ENCODE data around the gene NPEPPS. TPM values are rescaled to one million over a fixed set of nuclear protein-coding genes. Genes with fewer than 3 reads are reported as not detected.
"Not testable (repeated sequence)": the region's sequence is repeated elsewhere in the genome, so short reads cannot be mapped to it uniquely, and the experiment has no call there.

The NPEPPS gene
- polyA plus RNA-seq, 5 donors, result 122 to 226 (median 172) TPM

- not testable (repeated sequence) for DNase-seq
Measured at GRCh38 chr17:47554733-47555132, 23.8 kb downstream of the NPEPPS start.

GRCh38 chr17:47556108-47556507, 25.2 kb downstream of the NPEPPS start:
- not testable (repeated sequence) for DNase-seq

DNA sequence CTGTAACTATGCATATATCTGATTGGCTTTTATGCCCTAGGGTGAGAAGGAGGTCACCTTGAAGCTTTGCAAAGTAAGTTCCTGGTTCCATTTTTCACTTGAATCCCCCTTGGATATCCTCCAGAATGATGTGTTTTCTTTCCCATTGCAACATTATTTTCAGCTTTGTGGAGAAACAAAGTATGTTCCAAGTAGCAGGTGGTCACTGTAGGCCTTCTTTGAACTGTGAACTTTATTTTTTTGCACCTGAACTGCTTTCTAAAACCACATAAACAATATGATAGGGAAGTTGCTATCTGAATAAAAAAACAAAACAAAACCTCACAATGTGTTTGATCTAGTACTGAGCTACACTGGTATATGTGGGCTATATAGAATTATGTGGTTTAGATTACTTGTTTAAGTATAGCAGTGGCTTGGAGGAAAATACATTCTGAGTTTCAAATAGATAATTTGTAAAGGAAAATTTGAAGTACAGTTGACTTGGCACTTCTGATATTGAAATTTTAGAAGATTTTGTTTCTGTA, 29.7 kb downstream of the NPEPPS start:
- not testable (repeated sequence) for DNase-seq

DNA sequence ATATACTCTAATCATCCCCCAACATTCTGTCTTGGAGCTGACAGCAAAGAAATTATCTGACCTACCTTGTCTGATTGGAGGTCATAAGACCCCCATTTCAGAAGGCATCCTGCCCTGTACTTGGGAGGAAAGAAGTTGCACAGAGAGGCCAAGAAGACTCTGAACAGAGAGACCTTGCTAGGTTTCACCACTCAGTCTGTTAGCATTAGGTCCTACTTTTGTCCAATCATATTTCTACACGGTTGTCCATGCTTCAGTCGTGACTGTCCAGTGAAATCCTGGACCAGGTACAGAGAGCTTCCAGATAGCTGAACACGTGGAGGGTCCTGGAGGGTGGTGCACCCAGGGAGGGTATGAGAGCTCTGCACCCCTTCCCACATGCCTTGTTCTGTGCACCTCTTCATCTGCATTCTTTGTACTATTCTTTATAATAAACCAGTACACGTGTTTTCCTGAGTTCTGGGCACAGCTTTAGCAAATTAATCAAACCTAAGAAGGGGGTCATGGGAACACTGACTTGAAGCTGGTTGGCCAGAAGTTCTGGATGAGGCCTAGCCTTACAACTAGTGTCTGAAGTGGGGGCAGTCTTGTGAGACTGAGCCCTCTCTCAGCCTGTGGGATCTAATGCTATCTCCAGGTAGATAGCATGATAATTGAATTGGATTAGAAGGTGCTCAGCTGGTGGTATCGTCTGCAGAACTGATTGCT, 30.9 kb downstream of the NPEPPS start:
- DNase-seq, result not testable (repeated sequence)

- DNase-seq, result not testable (repeated sequence)
Measured at GRCh38 chr17:47562406-47562705, 31.4 kb downstream of the NPEPPS start.

DNA sequence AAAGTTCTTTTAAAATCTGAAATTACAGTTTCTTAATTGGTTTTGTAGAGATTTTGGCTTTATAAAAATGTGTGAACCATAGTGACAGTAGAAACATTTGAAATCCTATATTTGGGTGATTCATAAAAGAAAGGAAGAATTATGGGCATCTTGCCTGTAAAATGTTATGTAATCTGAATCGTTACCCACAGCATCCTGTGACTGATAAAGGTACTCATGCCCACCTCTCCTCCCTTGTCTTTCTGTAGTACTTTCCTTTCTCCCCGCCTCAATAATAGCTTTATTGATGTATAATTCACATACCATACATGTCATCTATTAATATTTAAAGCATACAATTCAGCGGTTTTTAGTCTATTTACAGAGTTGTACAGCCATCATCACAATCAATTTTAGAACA, 36.4 kb downstream of the NPEPPS start:
- not testable (repeated sequence) for DNase-seq

GRCh38 chr17:47572561-47572960, 41.7 kb downstream of the NPEPPS start:
- not testable (repeated sequence) for DNase-seq

GRCh38 chr17:47582416-47582815, 51.5 kb downstream of the NPEPPS start:
- DNase-seq, result not testable (repeated sequence)

GRCh38 chr17:47586378-47587055, 55.6 kb downstream of the NPEPPS start:
- DNase-seq, result peak; percentile 33 to 34

GRCh38 chr17:47593522-47593921, 62.6 kb downstream of the NPEPPS start:
- not testable (repeated sequence) for DNase-seq

- no peak for DNase-seq
Measured at GRCh38 chr17:47603830-47604597, 73.1 kb downstream of the NPEPPS start.

- no peak for DNase-seq
Measured at GRCh38 chr17:47604598-47604927, 73.7 kb downstream of the NPEPPS start.

DNA sequence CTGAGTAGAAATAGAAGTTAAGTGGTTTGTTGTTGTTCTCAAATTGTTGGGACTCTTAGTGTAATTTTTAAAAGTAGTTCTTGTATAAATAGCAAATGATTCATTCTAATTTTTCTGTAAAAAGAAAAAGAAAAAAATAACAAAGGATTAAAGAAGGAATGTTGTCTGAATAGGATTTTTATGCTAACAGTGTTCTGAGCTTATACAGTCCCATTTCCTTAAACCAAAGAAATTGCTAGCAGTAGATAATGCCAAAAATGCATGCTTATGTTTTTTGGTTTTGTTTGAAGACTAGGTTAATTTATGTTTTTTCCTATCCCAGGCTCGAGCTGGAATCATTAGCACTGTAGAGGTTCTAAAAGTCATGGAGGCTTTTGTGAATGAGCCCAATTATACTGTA, 74.1 kb downstream of the NPEPPS start:
- no peak for DNase-seq

- no peak for DNase-seq
Measured at GRCh38 chr17:47607481-47607880, 76.6 kb downstream of the NPEPPS start.

GRCh38 chr17:47611372-47612350, 80.8 kb downstream of the NPEPPS start:
- DNase-seq, result no peak

GRCh38 chr17:47615766-47616424, 85.0 kb downstream of the NPEPPS start:
- DNase-seq, result peak; percentile 31 to 54

DNA sequence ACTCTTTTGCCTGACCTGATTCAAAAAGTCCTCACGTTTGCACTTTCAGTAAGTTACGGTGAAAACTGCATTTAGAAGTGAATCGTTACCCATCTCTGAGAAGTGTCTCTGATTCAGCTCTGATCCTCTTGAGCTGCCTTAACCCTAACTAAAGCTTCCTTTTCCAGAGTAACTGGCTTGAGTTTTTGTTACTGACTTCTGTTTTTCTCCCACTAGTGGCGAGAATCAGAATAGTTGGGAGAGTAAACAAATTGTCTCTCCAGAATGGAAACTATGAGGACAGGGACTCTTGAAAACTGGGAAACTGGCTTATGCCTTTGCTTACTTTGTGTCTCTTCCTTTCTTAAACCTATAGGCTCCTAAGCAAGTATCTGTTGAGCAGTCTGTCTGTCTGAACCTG, 87.5 kb downstream of the NPEPPS start:
- DNase-seq, result no peak

DNA sequence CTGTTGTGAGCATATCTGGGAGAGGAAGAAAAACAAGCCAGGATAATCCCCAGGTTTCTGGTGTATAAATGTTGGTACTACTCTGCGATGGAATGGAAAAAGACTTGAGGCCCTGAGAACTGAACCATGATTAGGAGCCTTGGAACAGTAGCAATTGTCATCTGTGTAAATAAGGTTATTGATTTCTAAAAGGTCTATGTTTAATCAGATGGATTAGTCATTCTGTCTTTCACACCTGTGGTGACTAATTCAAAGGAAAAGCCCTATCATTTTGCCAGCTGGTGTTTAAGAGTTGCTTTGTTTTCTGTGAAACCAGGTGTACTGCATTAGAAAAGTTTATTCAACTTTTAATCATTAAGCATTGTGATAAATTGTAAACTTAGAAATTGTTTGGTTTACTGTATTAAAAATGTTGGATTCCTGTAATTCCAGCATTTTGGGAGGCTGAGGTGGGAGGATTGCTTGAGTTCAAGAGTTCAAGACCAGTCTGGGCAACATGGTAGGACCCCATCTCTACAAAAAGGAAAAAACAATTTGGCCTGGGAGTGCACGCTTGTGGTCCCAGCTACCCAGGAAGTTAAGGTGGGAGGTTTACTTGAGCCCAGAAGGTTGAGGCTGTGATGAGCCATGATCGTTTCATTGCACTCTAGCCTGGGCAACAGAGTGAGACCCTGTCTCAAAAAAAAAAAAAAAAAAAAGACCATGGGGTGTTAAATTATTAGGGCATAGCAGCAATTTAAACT, 89.8 kb downstream of the NPEPPS start:
- DNase-seq, result no peak

DNA sequence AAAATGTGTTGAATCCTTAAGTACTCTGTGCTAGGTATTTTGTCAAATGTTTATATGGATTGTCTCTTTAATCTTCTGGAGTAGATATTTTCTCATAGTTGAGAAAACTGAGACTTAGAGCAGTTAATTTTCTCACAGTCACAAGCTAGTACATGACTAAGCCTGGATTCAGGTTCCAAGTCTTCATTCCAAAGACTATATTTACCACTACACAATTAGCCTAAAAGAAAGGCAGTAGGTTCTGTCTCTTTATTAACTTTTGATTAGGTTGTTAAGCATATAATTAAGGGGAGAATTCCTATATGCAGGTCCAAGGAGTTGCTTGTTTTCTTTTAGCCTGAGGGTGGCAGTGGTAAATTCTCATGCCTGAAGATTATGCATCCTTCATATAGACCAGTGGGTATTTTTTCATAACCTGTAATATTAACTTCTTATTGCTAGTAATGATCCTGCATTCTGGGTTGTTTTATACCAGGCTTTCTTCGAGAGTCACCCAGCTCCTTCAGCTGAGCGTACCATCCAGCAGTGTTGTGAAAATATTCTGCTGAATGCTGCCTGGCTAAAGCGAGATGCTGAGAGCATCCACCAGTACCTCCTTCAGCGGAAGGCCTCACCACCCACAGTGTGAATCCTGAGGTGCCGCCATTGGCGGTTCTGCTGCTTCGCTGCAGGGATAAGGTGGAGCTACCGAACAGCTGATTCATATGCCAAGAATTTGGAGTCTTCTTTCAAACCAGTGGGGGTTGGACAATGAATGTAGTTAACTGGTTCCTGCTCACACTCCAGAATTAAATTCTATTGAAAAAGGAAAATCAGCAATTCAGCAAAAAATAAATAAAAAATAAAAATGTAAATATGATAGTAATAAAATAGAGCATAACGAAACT, 90.6 kb downstream of the NPEPPS start:
- no peak for DNase-seq

Measured in right lung (tissue), 5 donors.